Measurements from ENCODE around the gene MYO10.

GRCh38 chr5:16957304-16958196, 21.5 kb upstream of the MYO10 start:
- TF ChIP-seq CTCF (conservative IDR thresholded peaks at IDR 0.05) (no peak), ZFX (IDR thresholded peaks at IDR 0.05) (no peak)

Data from C4-2B (cell line).